ENCODE measurements around the gene NGLY1. TPM values are rescaled to one million over a fixed set of nuclear protein-coding genes. Genes with fewer than 3 reads are reported as not detected.

The NGLY1 gene
- total and polyA plus RNA-seq, 9 of the 15 experiments (the other 6 are each of a cell fraction or from before 2014, with no cell fraction given): 52.2 to 124 (median 87.6) TPM

DNA sequence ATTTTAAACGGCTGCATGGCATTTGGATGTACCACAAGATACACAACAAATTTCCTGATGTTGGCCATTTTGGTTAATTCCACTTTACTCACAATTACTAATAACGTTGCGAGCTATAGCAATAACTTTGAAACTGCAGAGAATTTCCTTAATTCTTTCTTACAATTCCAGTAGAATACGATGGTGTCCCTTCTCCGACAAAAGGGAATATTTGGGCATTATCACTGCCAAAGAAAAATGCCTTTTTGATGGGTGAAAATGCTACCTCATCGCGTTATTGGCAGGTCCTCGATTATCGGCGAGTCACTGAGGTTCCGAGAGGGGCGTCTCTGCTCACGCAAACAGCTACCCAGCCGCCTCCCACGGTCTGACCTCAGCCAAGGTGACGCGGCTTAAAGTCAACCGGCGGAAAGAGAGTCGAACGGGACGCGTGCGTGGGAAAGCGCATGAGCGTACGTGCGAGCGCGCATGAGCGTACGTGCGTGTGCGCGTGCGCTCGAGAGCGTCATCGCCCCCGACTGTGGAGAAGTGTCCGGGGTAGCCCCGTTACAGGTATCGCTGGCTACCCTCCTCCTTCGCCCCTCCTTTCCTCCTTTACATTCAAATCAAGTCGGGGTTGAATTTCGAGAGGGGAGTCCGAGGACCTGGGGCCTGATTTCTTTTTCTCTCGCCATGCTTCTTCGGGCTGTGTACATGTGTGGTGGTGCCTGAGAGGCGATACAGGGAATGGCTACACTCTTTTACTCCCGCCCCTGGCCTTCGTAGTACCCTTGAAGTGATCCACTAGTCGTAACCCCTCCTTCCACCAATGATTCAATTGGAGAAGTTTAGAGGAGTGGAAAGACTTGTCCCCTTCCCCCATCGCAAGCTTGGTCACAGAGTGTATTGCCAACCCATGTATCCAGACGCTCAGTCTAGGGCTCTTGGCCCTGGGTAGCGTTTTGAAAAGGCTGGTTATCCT lies 6.6 kb upstream of the NGLY1 start, which contains the start of gene OXSM (continued):
- TF ChIP-seq PHF8 (IDR thresholded peaks at IDR 0.05; ENCODE audit: borderline replicate concordance, low read length) (peak; percentile 95), KDM4B (IDR thresholded peaks at IDR 0.05; ENCODE audit: borderline replicate concordance in 2 of 2, low read depth in 1 of 2) (0 out of 4 replicates have a peak, but pooled peaks of 1 of the 2 experiments have one; percentile 43), TBL1XR1 (IDR thresholded peaks at IDR 0.05; ENCODE audit: low read length in 2 of 2) (no peak; a peak in 1 of 4 replicates), ZNF354B (CRISPR knock-in tag; IDR thresholded peaks at IDR 0.05) (peak; percentile 42; the same call in 1 of the 2 replicates), YBX1 (IDR thresholded peaks at IDR 0.05) (no peak), ZNF583 (CRISPR knock-in tag; IDR thresholded peaks at IDR 0.05) (no peak), DACH1 (IDR thresholded peaks at IDR 0.05; ENCODE audit: partially characterized antibody) (no peak), MECOM (CRISPR knock-in tag; IDR thresholded peaks at IDR 0.05) (peak; percentile 40; the same call in 1 of the 2 replicates), ZNF436 (CRISPR knock-in tag; IDR thresholded peaks at IDR 0.05) (no peak), ZFPM2 (CRISPR knock-in tag; IDR thresholded peaks at IDR 0.05) (no peak)
- TF ChIP-seq, protein P1, sequence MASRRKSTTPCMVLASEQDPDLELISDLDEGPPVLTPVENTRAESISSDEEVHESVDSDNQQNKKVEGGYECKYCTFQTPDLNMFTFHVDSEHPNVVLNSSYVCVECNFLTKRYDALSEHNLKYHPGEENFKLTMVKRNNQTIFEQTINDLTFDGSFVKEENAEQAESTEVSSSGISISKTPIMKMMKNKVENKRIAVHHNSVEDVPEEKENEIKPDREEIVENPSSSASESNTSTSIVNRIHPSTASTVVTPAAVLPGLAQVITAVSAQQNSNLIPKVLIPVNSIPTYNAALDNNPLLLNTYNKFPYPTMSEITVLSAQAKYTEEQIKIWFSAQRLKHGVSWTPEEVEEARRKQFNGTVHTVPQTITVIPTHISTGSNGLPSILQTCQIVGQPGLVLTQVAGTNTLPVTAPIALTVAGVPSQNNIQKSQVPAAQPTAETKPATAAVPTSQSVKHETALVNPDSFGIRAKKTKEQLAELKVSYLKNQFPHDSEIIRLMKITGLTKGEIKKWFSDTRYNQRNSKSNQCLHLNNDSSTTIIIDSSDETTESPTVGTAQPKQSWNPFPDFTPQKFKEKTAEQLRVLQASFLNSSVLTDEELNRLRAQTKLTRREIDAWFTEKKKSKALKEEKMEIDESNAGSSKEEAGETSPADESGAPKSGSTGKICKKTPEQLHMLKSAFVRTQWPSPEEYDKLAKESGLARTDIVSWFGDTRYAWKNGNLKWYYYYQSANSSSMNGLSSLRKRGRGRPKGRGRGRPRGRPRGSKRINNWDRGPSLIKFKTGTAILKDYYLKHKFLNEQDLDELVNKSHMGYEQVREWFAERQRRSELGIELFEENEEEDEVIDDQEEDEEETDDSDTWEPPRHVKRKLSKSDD (conservative IDR thresholded peaks at IDR 0.05; ENCODE audit: low read length): no peak
- TF ChIP-seq, protein P2, sequence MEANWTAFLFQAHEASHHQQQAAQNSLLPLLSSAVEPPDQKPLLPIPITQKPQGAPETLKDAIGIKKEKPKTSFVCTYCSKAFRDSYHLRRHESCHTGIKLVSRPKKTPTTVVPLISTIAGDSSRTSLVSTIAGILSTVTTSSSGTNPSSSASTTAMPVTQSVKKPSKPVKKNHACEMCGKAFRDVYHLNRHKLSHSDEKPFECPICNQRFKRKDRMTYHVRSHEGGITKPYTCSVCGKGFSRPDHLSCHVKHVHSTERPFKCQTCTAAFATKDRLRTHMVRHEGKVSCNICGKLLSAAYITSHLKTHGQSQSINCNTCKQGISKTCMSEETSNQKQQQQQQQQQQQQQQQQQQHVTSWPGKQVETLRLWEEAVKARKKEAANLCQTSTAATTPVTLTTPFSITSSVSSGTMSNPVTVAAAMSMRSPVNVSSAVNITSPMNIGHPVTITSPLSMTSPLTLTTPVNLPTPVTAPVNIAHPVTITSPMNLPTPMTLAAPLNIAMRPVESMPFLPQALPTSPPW (CRISPR knock-in tag; IDR thresholded peaks at IDR 0.05): peak; percentile 57
- TF ChIP-seq, protein P3, sequence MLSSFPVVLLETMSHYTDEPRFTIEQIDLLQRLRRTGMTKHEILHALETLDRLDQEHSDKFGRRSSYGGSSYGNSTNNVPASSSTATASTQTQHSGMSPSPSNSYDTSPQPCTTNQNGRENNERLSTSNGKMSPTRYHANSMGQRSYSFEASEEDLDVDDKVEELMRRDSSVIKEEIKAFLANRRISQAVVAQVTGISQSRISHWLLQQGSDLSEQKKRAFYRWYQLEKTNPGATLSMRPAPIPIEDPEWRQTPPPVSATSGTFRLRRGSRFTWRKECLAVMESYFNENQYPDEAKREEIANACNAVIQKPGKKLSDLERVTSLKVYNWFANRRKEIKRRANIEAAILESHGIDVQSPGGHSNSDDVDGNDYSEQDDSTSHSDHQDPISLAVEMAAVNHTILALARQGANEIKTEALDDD (IDR thresholded peaks at IDR 0.05): peak; percentile 27; the same call in 1 of the 2 replicates
- TF ChIP-seq, protein P4, sequence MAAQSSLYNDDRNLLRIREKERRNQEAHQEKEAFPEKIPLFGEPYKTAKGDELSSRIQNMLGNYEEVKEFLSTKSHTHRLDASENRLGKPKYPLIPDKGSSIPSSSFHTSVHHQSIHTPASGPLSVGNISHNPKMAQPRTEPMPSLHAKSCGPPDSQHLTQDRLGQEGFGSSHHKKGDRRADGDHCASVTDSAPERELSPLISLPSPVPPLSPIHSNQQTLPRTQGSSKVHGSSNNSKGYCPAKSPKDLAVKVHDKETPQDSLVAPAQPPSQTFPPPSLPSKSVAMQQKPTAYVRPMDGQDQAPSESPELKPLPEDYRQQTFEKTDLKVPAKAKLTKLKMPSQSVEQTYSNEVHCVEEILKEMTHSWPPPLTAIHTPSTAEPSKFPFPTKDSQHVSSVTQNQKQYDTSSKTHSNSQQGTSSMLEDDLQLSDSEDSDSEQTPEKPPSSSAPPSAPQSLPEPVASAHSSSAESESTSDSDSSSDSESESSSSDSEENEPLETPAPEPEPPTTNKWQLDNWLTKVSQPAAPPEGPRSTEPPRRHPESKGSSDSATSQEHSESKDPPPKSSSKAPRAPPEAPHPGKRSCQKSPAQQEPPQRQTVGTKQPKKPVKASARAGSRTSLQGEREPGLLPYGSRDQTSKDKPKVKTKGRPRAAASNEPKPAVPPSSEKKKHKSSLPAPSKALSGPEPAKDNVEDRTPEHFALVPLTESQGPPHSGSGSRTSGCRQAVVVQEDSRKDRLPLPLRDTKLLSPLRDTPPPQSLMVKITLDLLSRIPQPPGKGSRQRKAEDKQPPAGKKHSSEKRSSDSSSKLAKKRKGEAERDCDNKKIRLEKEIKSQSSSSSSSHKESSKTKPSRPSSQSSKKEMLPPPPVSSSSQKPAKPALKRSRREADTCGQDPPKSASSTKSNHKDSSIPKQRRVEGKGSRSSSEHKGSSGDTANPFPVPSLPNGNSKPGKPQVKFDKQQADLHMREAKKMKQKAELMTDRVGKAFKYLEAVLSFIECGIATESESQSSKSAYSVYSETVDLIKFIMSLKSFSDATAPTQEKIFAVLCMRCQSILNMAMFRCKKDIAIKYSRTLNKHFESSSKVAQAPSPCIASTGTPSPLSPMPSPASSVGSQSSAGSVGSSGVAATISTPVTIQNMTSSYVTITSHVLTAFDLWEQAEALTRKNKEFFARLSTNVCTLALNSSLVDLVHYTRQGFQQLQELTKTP (IDR thresholded peaks at IDR 0.05; ENCODE audit: low read depth in 1 of 2, partially characterized antibody in 2 of 2): peak in 1 of 2 experiments; percentile 37
- TF ChIP-seq, protein P5, sequence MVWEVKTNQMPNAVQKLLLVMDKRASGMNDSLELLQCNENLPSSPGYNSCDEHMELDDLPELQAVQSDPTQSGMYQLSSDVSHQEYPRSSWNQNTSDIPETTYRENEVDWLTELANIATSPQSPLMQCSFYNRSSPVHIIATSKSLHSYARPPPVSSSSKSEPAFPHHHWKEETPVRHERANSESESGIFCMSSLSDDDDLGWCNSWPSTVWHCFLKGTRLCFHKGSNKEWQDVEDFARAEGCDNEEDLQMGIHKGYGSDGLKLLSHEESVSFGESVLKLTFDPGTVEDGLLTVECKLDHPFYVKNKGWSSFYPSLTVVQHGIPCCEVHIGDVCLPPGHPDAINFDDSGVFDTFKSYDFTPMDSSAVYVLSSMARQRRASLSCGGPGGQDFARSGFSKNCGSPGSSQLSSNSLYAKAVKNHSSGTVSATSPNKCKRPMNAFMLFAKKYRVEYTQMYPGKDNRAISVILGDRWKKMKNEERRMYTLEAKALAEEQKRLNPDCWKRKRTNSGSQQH (CRISPR knock-in tag; IDR thresholded peaks at IDR 0.05): 0 out of 2 replicates have a peak, but pooled peaks have one; percentile 6
